GM23338 (cell line): ENCODE measurements around the gene ULK4. TPM values are rescaled to one million over a fixed set of nuclear protein-coding genes. Genes with fewer than 3 reads are reported as not detected.

Source experiments
- ATAC-seq: fragments of 200-7000 bp; cut with Tn5 transposase; 3 replicates; pipeline ENCODE4 v1.9.1; 2020
- DNase-seq: peaks from one replicate; pipeline ENCODE4 v3.0.0-alpha.2; 2015; ENCODE audit warnings: low spot score
- H2AFZ ChIP-seq: fragments of 200-600 bp; sonication (generic); 2 replicates; pipeline ENCODE4 v1.8.0; 2016; ENCODE audit warnings: antibody characterized with exemption, mild to moderate bottlenecking, moderate library complexity
- H3F3A ChIP-seq: fragments of 200-600 bp; sonication (generic); replicated peaks from 2 replicates; pipeline ENCODE4 v1.8.0; 2017; ENCODE audit warnings: antibody characterized with exemption, mixed run types, low read depth
- H3K27ac ChIP-seq: fragments of 200-600 bp; sonication (generic); 2 replicates; pipeline ENCODE4 v1.6.1; 2016; ENCODE audit warnings: low read depth
- H3K27me3 ChIP-seq: fragments of 200-600 bp; sonication (generic); 2 replicates; pipeline ENCODE4 v1.8.0; 2016; ENCODE audit warnings: mild to moderate bottlenecking, mixed run types, moderate library complexity; ENCODE audit not compliant: insufficient read depth
- H3K36me3 ChIP-seq: fragments of 200-600 bp; sonication (generic); 2 replicates; pipeline ENCODE4 v1.8.0; 2016; ENCODE audit warnings: mild to moderate bottlenecking; ENCODE audit not compliant: insufficient read depth
- H3K4me1 ChIP-seq: fragments of 200-600 bp; sonication (generic); 2 replicates; pipeline ENCODE4 v1.8.0; 2016; ENCODE audit warnings: mild to moderate bottlenecking, moderate library complexity; ENCODE audit not compliant: insufficient read depth
- H3K4me2 ChIP-seq: fragments of 200-600 bp; sonication (generic); 2 replicates; pipeline ENCODE4 v1.7.1; 2017; ENCODE audit warnings: mixed run types
- H3K4me3 ChIP-seq: fragments of 200-600 bp; sonication (generic); 2 replicates; pipeline ENCODE4 v1.6.1; 2016; ENCODE audit warnings: mixed run types
- H3K79me2 ChIP-seq: fragments of 200-600 bp; sonication (generic); replicated peaks from 2 replicates; pipeline ENCODE4 v1.8.0; 2017; ENCODE audit warnings: mild to moderate bottlenecking; ENCODE audit not compliant: insufficient read depth
- H3K9me2 ChIP-seq: fragments of 200-600 bp; sonication (generic); 2 replicates; pipeline ENCODE4 v1.8.0; 2017; ENCODE audit not compliant: insufficient read depth
- H4K20me1 ChIP-seq: fragments of 200-600 bp; sonication (generic); replicated peaks from 2 replicates; pipeline ENCODE4 v1.8.0; 2017; ENCODE audit warnings: mild to moderate bottlenecking; ENCODE audit not compliant: insufficient read depth
- H3K27ac Mint-ChIP-seq: 2 replicates; pipeline ENCODE4 v1.8.0; 2020; ENCODE audit warnings: inconsistent platforms, mild to moderate bottlenecking, moderate library complexity, mixed read lengths
- H3K27me3 Mint-ChIP-seq: 3 replicates; pipeline ENCODE4 v1.8.0; 2022; ENCODE audit warnings: low read depth, mild to moderate bottlenecking, moderate library complexity, mixed read lengths, inconsistent platforms; ENCODE audit not compliant: insufficient read depth, poor library complexity
- H3K36me3 Mint-ChIP-seq: 3 replicates; pipeline ENCODE4 v1.8.0; 2021; ENCODE audit warnings: low read depth, mild to moderate bottlenecking, inconsistent platforms, moderate library complexity, mixed read lengths
- H3K4me1 Mint-ChIP-seq: 3 replicates; pipeline ENCODE4 v1.8.0; 2020; ENCODE audit warnings: mild to moderate bottlenecking, inconsistent platforms, mixed read lengths
- H3K4me3 Mint-ChIP-seq: 3 replicates; pipeline ENCODE4 v1.8.0; 2021; ENCODE audit warnings: moderate library complexity, mild to moderate bottlenecking, inconsistent platforms, mixed read lengths
- H3K9me3 Mint-ChIP-seq: 3 replicates; pipeline ENCODE4 v1.8.0; 2020; ENCODE audit warnings: moderate library complexity, mild to moderate bottlenecking, inconsistent platforms, mixed read lengths
- CTCF ChIP-seq, 2 experiments: fragments of 200-600 bp in 1 of 2; sonication (generic) in 1 of 2; conservative IDR thresholded peaks; 2 replicates each; pipeline versions ENCODE4 v1.5.1 to v1.6.1; 2016 to 2017; ENCODE audit warnings: antibody characterized with exemption in 2 of 2, low read depth in 2 of 2, mild to moderate bottlenecking in 2 of 2, moderate library complexity in 1 of 2
- ETS1 ChIP-seq: IDR thresholded peaks from 2 replicates; pipeline ENCODE4 v1.6.1; 2016; ENCODE audit warnings: antibody characterized with exemption
- EZH2 ChIP-seq: fragments of 200-600 bp; sonication (generic); IDR thresholded peaks from one replicate; pipeline ENCODE4 v1.8.0; 2017; ENCODE audit warnings: antibody characterized with exemption, mild to moderate bottlenecking, low read depth; ENCODE audit not compliant: unreplicated experiment
- EZH2phosphoT487 ChIP-seq: fragments of 200-600 bp; sonication (generic); IDR thresholded peaks from one replicate; pipeline ENCODE4 v1.8.1; 2018; ENCODE audit warnings: antibody characterized with exemption; ENCODE audit not compliant: unreplicated experiment
- NANOG ChIP-seq: IDR thresholded peaks from 2 replicates; pipeline ENCODE4 v1.6.1; 2016; ENCODE audit warnings: antibody characterized with exemption, borderline replicate concordance
- POLR2AphosphoS5 ChIP-seq: IDR thresholded peaks from 2 replicates; pipeline ENCODE4 v1.6.1; 2016; ENCODE audit warnings: antibody characterized with exemption, low read depth
- REST ChIP-seq: IDR thresholded peaks from one replicate; pipeline ENCODE4 v1.6.1; 2018; ENCODE audit warnings: antibody characterized with exemption; ENCODE audit not compliant: unreplicated experiment
- STAT1 ChIP-seq: IDR thresholded peaks from one replicate; pipeline ENCODE4 v1.6.1; 2016; ENCODE audit warnings: antibody characterized with exemption; ENCODE audit not compliant: unreplicated experiment
- ZNF114 ChIP-seq: fragments of 250-450 bp; sonication (Bioruptor Pico); IDR thresholded peaks from 2 replicates; pipeline ENCODE4 v1.5.0; 2020; ENCODE audit warnings: mild to moderate bottlenecking, moderate library complexity
- polyA plus RNA-seq: library from polyadenylated mRNA; unstranded; fragments of >200 nt; fragmentation: Nextera tagmentation; extraction: Ambion mirVana; gene quantifications from 2 replicates; pipeline ENCODE4 v1.2.1, GENCODE V29; 2016
- total RNA-seq: library from RNA; depleted of rRNA; stranded (reverse); fragments of >200 nt; shearing (Covaris generic); gene quantifications from 2 replicates; pipeline ENCODE4 v1.2.3, GENCODE V29; 2014

Gene ULK4
- total and polyA plus RNA-seq, 2 experiments from 2014 or later = 20.8 to 41.4 TPM

- TF ChIP-seq REST (no peak), CTCF (conservative IDR thresholded peaks at IDR 0.05; ENCODE audit: low read depth in 2 of 2) (no peak), NANOG (no peak), STAT1 (no peak), POLR2AphosphoS5 (no peak)
These were observed 10.9 kb upstream of the ULK4 start (continued) for GRCh38 chr3:41972802-41973201.

- Histone ChIP-seq H3F3A (no peaks in the 10 kb centered on the region), H3K9me2 (0 out of 2 replicates have a peak, but pooled peaks cover 2% of the 10 kb centered on the region), H4K20me1 (no peaks in the 10 kb centered on the region), H3K27ac (no peak overlapping the region), H3K79me2 (no peaks in the 10 kb centered on the region), H3K4me1 (0 out of 2 replicates have a peak, but pooled peaks cover 3% of the 10 kb centered on the region), H3K27me3 (no peaks in the 10 kb centered on the region), H3K36me3 (no peaks in the 10 kb centered on the region), H2AFZ (no peak overlapping the region), H3K4me3 (no peak overlapping the region), H3K4me2 (no peak overlapping the region)
- ATAC-seq (no peak), DNase-seq (peak; percentile 30)
- no peaks in the 10 kb centered on the region; the same call in 2 of the 3 replicates for H3K9me3 Mint-ChIP-seq
- H3K27ac Mint-ChIP-seq = no peak overlapping the region
- H3K36me3 Mint-ChIP-seq = no peaks in the 10 kb centered on the region; the same call in 2 of the 3 replicates
- peaks cover 11% of the 10 kb centered on the region; the same call in 2 of the 3 replicates for H3K4me1 Mint-ChIP-seq
- no peak overlapping the region for H3K4me3 Mint-ChIP-seq
- H3K27me3 Mint-ChIP-seq = peaks cover 5% of the 10 kb centered on the region
- no peak for TF ChIP-seq REST
- TF ChIP-seq CTCF (conservative IDR thresholded peaks at IDR 0.05; ENCODE audit: low read depth in 2 of 2) = no peak
- TF ChIP-seq ZNF114 (CRISPR knock-in tag) = no peak
- no peak for TF ChIP-seq ETS1
- no peak for TF ChIP-seq EZH2phosphoT487
- no peak for TF ChIP-seq EZH2
- no peak for TF ChIP-seq STAT1
These were observed 4.3 kb upstream of the ULK4 start for GRCh38 chr3:41966206-41966605.
